GM15510 (cell line): Measurements from ENCODE around the gene NSMCE1.

ENCODE experiments used
- POLR2A ChIP-seq: IDR thresholded peaks from 3 replicates; pipeline ENCODE4 v1.6.1; 2011; ENCODE audit warnings: borderline replicate concordance; ENCODE audit not compliant: insufficient read length; ENCODE audit errors: extremely low read depth

The NSMCE1 gene

GRCh38 chr16:27221576-27222248 is 46.9 kb downstream of the NSMCE1 start:
- no peak for TF ChIP-seq POLR2A

GRCh38 chr16:27220991-27221390 is 47.6 kb downstream of the NSMCE1 start:
- no peak for TF ChIP-seq POLR2A

GRCh38 chr16:27220527-27220926 is 48.0 kb downstream of the NSMCE1 start:
- TF ChIP-seq POLR2A: no peak

- no peak for TF ChIP-seq POLR2A
Observed at GRCh38 chr16:27220120-27220519, 48.5 kb downstream of the NSMCE1 start.

GRCh38 chr16:27219161-27219560 is 49.4 kb downstream of the NSMCE1 start:
- TF ChIP-seq POLR2A: no peak

GRCh38 chr16:27218756-27219155 is 49.8 kb downstream of the NSMCE1 start:
- no peak for TF ChIP-seq POLR2A

GRCh38 chr16:27217256-27217655 is 51.3 kb downstream of the NSMCE1 start:
- no peak for TF ChIP-seq POLR2A

GRCh38 chr16:27216297-27216885 is 52.2 kb downstream of the NSMCE1 start:
- TF ChIP-seq POLR2A: no peak

- no peak for TF ChIP-seq POLR2A
Observed at GRCh38 chr16:27215660-27216059, 52.9 kb downstream of the NSMCE1 start.

GRCh38 chr16:27214084-27214961 is 54.2 kb downstream of the NSMCE1 start:
- no peak for TF ChIP-seq POLR2A

- TF ChIP-seq POLR2A: no peak
Observed at GRCh38 chr16:27211026-27211425, 57.5 kb downstream of the NSMCE1 start.

- TF ChIP-seq POLR2A: no peak
Observed at GRCh38 chr16:27210174-27210573, 58.4 kb downstream of the NSMCE1 start.

- TF ChIP-seq POLR2A: no peak
Observed at GRCh38 chr16:27209591-27209990, 59.0 kb downstream of the NSMCE1 start.

- no peak for TF ChIP-seq POLR2A
Observed at GRCh38 chr16:27208796-27209195, 59.8 kb downstream of the NSMCE1 start.

- no peak for TF ChIP-seq POLR2A
Observed at GRCh38 chr16:27208081-27208680, 60.4 kb downstream of the NSMCE1 start.
